ENCODE data around the gene STK35. TPM values are rescaled to one million over a fixed set of nuclear protein-coding genes. Genes with fewer than 3 reads are reported as not detected.
A peak's percentile ranks its signal among the peaks of the same experiment; 100 is the strongest.

Gene STK35
- total and polyA plus RNA-seq, 7 donors = 2.5 to 8.3 (median 4.8) TPM

- DNase-seq (no peak), ATAC-seq (no peak)
- Histone ChIP-seq H3K36me3 (ENCODE audit: insufficient read depth in 1 of 2, low read depth in 1 of 2) (no peaks in the 10 kb centered on the region), H3K27me3 (ENCODE audit: insufficient read depth in 3 of 3, low read length in 2 of 3) (no peaks in the 10 kb centered on the region), H3K9me3 (no peaks in the 10 kb centered on the region), H3K27ac (no peak overlapping the region), H3K4me1 (peaks cover 46% of the 10 kb centered on the region), H3K4me3 (no peak overlapping the region)
- 25 to 62% (median 38%) methylated on average over 1 of the region's 1 CpG for WGBS, 3 donors
- TF ChIP-seq CTCF (IDR thresholded peaks at IDR 0.05) = no peak
- intact Hi-C loops (cut with DNase I) = no loop called here
Observed at GRCh38 chr20:2127238-2127637, 25.6 kb downstream of the STK35 start.

- H3K4me1 ChIP-seq = peaks cover 51% of the 10 kb centered on the region
- no peak for DNase-seq
Observed at GRCh38 chr20:2128542-2128941, 26.9 kb downstream of the STK35 start.

GRCh38 chr20:2130062-2130591 is 28.5 kb downstream of the STK35 start:
- Histone ChIP-seq H3K36me3 (ENCODE audit: insufficient read depth in 1 of 2, low read depth in 1 of 2) (no peaks in the 10 kb centered on the region), H3K27me3 (ENCODE audit: insufficient read depth in 3 of 3, low read length in 2 of 3) (no peaks in the 10 kb centered on the region), H3K9me3 (no peaks in the 10 kb centered on the region), H3K4me1 (peaks cover 53% of the 10 kb centered on the region), H3K27ac (peak overlapping the region; percentile 17), H3K4me3 (no peak overlapping the region)
- WGBS, 3 donors = 89 to 96% (median 92%) methylated on average over 15 of the region's 15 CpGs
- intact Hi-C loops (cut with DNase I) = no loop called here
- ATAC-seq (no peak), DNase-seq (no peak)
- no peak for TF ChIP-seq CTCF (IDR thresholded peaks at IDR 0.05)

More at GRCh38 chr20:2128542-2128941, 26.9 kb downstream of the STK35 start:
- no peak for TF ChIP-seq CTCF (IDR thresholded peaks at IDR 0.05)
- no peaks in the 10 kb centered on the region for H3K36me3 ChIP-seq (ENCODE audit: insufficient read depth in 1 of 2, low read depth in 1 of 2)
- H3K9me3 ChIP-seq = no peaks in the 10 kb centered on the region
- H3K4me3 ChIP-seq = no peak overlapping the region
- H3K27ac ChIP-seq = no peak overlapping the region
- ATAC-seq = no peak
- WGBS, 3 donors = 82 to 84% (median 83%) methylated on average over 6 of the region's 6 CpGs
- H3K27me3 ChIP-seq (ENCODE audit: insufficient read depth in 3 of 3, low read length in 2 of 3) = no peaks in the 10 kb centered on the region
- intact Hi-C loops (cut with DNase I) = no loop called here

GRCh38 chr20:2130683-2131082 is 29.1 kb downstream of the STK35 start:
- H3K4me3 ChIP-seq = no peak overlapping the region
- ATAC-seq = no peak
- H3K4me1 ChIP-seq = peaks cover 53% of the 10 kb centered on the region
- no peaks in the 10 kb centered on the region for H3K36me3 ChIP-seq (ENCODE audit: insufficient read depth in 1 of 2, low read depth in 1 of 2)
- peak overlapping the region; percentile 17 for H3K27ac ChIP-seq
- TF ChIP-seq CTCF (IDR thresholded peaks at IDR 0.05) = no peak
- intact Hi-C loops (cut with DNase I) = no loop called here
- no peak for DNase-seq
- no peaks in the 10 kb centered on the region for H3K27me3 ChIP-seq (ENCODE audit: insufficient read depth in 3 of 3, low read length in 2 of 3)
- no peaks in the 10 kb centered on the region for H3K9me3 ChIP-seq
- 86 to 88% (median 87%) methylated on average over 9 of the region's 9 CpGs for WGBS, 3 donors

GRCh38 chr20:2131366-2131765 is 29.7 kb downstream of the STK35 start:
- Histone ChIP-seq H3K9me3 (no peaks in the 10 kb centered on the region), H3K4me3 (no peak overlapping the region), H3K27ac (peak overlapping the region; percentile 51), H3K36me3 (ENCODE audit: insufficient read depth in 1 of 2, low read depth in 1 of 2) (no peaks in the 10 kb centered on the region), H3K4me1 (peaks cover 54% of the 10 kb centered on the region), H3K27me3 (ENCODE audit: insufficient read depth in 3 of 3, low read length in 2 of 3) (no peaks in the 10 kb centered on the region)
- no peak for DNase-seq
- ATAC-seq = peak; percentile 57 to 82 (median 71)
- 97 to 100% (median 100%) methylated on average over 3 of the region's 3 CpGs for WGBS, 3 donors
- intact Hi-C loops (cut with DNase I) = no loop called here
- TF ChIP-seq CTCF (IDR thresholded peaks at IDR 0.05) = no peak

All from psoas muscle (tissue), 8 donors.